HEK293 (cell line): Measurements from ENCODE around the gene SERTAD1.

ENCODE experiments used
- CTCF ChIA-PET: fragments of 350-600 bp; formaldehyde crosslinking; extraction: SDS; loops from one replicate; lab custom pipeline; 2021; ENCODE audit warnings: antibody characterized with exemption; lab: Yijun Ruan, JAX
- POLR2A ChIA-PET: fragments of 300-600 bp; formaldehyde crosslinking; extraction: SDS; loops from one replicate; lab custom pipeline; 2020; ENCODE audit warnings: antibody characterized with exemption, inconsistent platforms; lab: Yijun Ruan, JAX
- H3K27ac ChIP-seq: fragments of 200-500 bp; sonication (Bioruptor generic); 2 replicates; pipeline ENCODE4 v1.5.1; 2014; ENCODE audit warnings: low read depth, low read length, control low read depth, inconsistent platforms; ENCODE audit errors: extremely low read depth
- H3K36me3 ChIP-seq, 2 experiments: fragments of 200-500 bp in 1 of 2; sonication (Bioruptor generic) in 1 of 2; 1 replicate in 1 of 2; 2 replicates in 1 of 2; pipeline ENCODE4 v1.5.1; 2014 to 2017; ENCODE audit warnings: inconsistent platforms in 2 of 2, low read length in 2 of 2; ENCODE audit not compliant: control insufficient read depth in 2 of 2, insufficient read depth in 1 of 2
- H3K4me1 ChIP-seq: fragments of 200-500 bp; sonication (Bioruptor generic); 2 replicates; pipeline ENCODE4 v1.5.1; 2014; ENCODE audit warnings: mild to moderate bottlenecking, low read length, inconsistent platforms; ENCODE audit not compliant: control insufficient read depth, insufficient read depth
- H3K4me3 ChIP-seq: 2 replicates; pipeline ENCODE4 v1.5.1; 2011; ENCODE audit warnings: low read depth, mild to moderate bottlenecking, control low read depth, low read length, moderate library complexity
- H3K9me3 ChIP-seq: fragments of 200-500 bp; sonication (Bioruptor generic); 2 replicates; pipeline ENCODE4 v1.5.1; 2014; ENCODE audit warnings: low read depth, low read length, inconsistent platforms; ENCODE audit not compliant: control insufficient read depth, insufficient read depth
- BCL11A ChIP-seq: fragments of 450-650 bp; formaldehyde crosslinking; IDR thresholded peaks from 2 replicates; pipeline ENCODE4 v1.5.1; 2016; ENCODE audit warnings: low read depth, missing biosample characterization, missing genetic modification characterization
- BCL11B ChIP-seq: fragments of 450-650 bp; formaldehyde crosslinking; IDR thresholded peaks from 2 replicates; pipeline ENCODE4 v1.5.1; 2016; ENCODE audit warnings: low read depth, missing biosample characterization, missing genetic modification characterization
- FEZF1 ChIP-seq: fragments of 450-650 bp; formaldehyde crosslinking; IDR thresholded peaks from 2 replicates; pipeline ENCODE4 v1.5.1; 2016; ENCODE audit warnings: missing biosample characterization, missing genetic modification characterization
- GFI1B ChIP-seq: fragments of 450-650 bp; formaldehyde crosslinking; IDR thresholded peaks from 2 replicates; pipeline ENCODE4 v1.5.1; 2016; ENCODE audit warnings: missing biosample characterization, missing genetic modification characterization
- HOXD13 ChIP-seq: sonication (generic); formaldehyde crosslinking; IDR thresholded peaks from 2 replicates; pipeline ENCODE4 v1.8.0; 2022; ENCODE audit warnings: missing genetic modification reagents, borderline replicate concordance
- RBAK ChIP-seq: fragments of 450-650 bp; formaldehyde crosslinking; IDR thresholded peaks from 2 replicates; pipeline ENCODE4 v1.5.1; 2016; ENCODE audit warnings: missing biosample characterization, missing genetic modification characterization
- REPIN1 ChIP-seq: fragments of 450-650 bp; formaldehyde crosslinking; IDR thresholded peaks from 2 replicates; pipeline ENCODE4 v1.5.1; 2017; ENCODE audit warnings: missing biosample characterization, missing genetic modification characterization, low read depth
- SCRT1 ChIP-seq: fragments of 450-650 bp; formaldehyde crosslinking; IDR thresholded peaks from 2 replicates; pipeline ENCODE4 v1.5.1; 2016; ENCODE audit warnings: missing biosample characterization, missing genetic modification characterization, borderline replicate concordance
- ZBTB21 ChIP-seq: fragments of 450-650 bp; formaldehyde crosslinking; IDR thresholded peaks from 2 replicates; pipeline ENCODE4 v1.5.1; 2017; ENCODE audit warnings: missing biosample characterization, missing genetic modification characterization
- ZFHX2 ChIP-seq: fragments of 450-650 bp; formaldehyde crosslinking; conservative IDR thresholded peaks from 2 replicates; pipeline ENCODE4 v1.5.1; 2016; ENCODE audit warnings: missing biosample characterization, missing genetic modification characterization
- ZFP3 ChIP-seq: fragments of 450-650 bp; formaldehyde crosslinking; IDR thresholded peaks from 2 replicates; pipeline ENCODE4 v1.5.1; 2016; ENCODE audit warnings: low read depth, missing biosample characterization, missing genetic modification characterization
- ZNF10 ChIP-seq: fragments of 450-650 bp; formaldehyde crosslinking; IDR thresholded peaks from 2 replicates; pipeline ENCODE4 v1.5.1; 2017; ENCODE audit warnings: missing biosample characterization, missing genetic modification characterization
- ZNF133 ChIP-seq: fragments of 450-650 bp; formaldehyde crosslinking; IDR thresholded peaks from 2 replicates; pipeline ENCODE4 v1.5.1; 2016; ENCODE audit warnings: missing biosample characterization, missing genetic modification characterization
- ZNF2 ChIP-seq: fragments of 450-650 bp; formaldehyde crosslinking; IDR thresholded peaks from 2 replicates; pipeline ENCODE4 v1.5.1; 2016; ENCODE audit warnings: missing biosample characterization, missing genetic modification characterization
- ZNF202 ChIP-seq: fragments of 450-650 bp; formaldehyde crosslinking; IDR thresholded peaks from 2 replicates; pipeline ENCODE4 v1.5.1; 2016; ENCODE audit warnings: missing biosample characterization, missing genetic modification characterization, borderline replicate concordance
- ZNF248 ChIP-seq: fragments of 450-650 bp; formaldehyde crosslinking; IDR thresholded peaks from 2 replicates; pipeline ENCODE4 v1.5.1; 2017; ENCODE audit warnings: missing biosample characterization, missing genetic modification characterization
- ZNF26 ChIP-seq: fragments of 450-650 bp; formaldehyde crosslinking; IDR thresholded peaks from 2 replicates; pipeline ENCODE4 v1.5.1; 2016; ENCODE audit warnings: missing biosample characterization, missing genetic modification characterization
- ZNF280D ChIP-seq: fragments of 450-650 bp; formaldehyde crosslinking; IDR thresholded peaks from 2 replicates; pipeline ENCODE4 v1.5.1; 2016; ENCODE audit warnings: missing biosample characterization, missing genetic modification characterization
- ZNF521 ChIP-seq: fragments of 450-650 bp; formaldehyde crosslinking; IDR thresholded peaks from 2 replicates; pipeline ENCODE4 v1.5.1; 2017; ENCODE audit warnings: missing biosample characterization, mild to moderate bottlenecking, missing genetic modification characterization
- ZNF544 ChIP-seq: fragments of 450-650 bp; formaldehyde crosslinking; IDR thresholded peaks from 2 replicates; pipeline ENCODE4 v1.5.0; 2017; ENCODE audit warnings: missing biosample characterization, missing genetic modification characterization
- ZNF548 ChIP-seq: fragments of 450-650 bp; formaldehyde crosslinking; IDR thresholded peaks from 2 replicates; pipeline ENCODE4 v1.5.1; 2016; ENCODE audit warnings: missing biosample characterization, missing genetic modification characterization
- ZNF558 ChIP-seq: fragments of 450-650 bp; formaldehyde crosslinking; IDR thresholded peaks from 2 replicates; pipeline ENCODE4 v1.5.1; 2016; ENCODE audit warnings: missing biosample characterization, missing genetic modification characterization
- ZNF560 ChIP-seq: fragments of 450-650 bp; formaldehyde crosslinking; IDR thresholded peaks from 2 replicates; pipeline ENCODE4 v1.5.1; 2017; ENCODE audit warnings: missing biosample characterization, missing genetic modification characterization, borderline replicate concordance
- ZNF580 ChIP-seq: fragments of 450-650 bp; formaldehyde crosslinking; IDR thresholded peaks from 2 replicates; pipeline ENCODE4 v1.5.1; 2016; ENCODE audit warnings: missing biosample characterization, missing genetic modification characterization
- ZNF654 ChIP-seq: fragments of 450-650 bp; formaldehyde crosslinking; IDR thresholded peaks from 2 replicates; pipeline ENCODE4 v1.5.1; 2016; ENCODE audit warnings: low read depth, missing biosample characterization, missing genetic modification characterization
- ZNF768 ChIP-seq: fragments of 450-650 bp; formaldehyde crosslinking; IDR thresholded peaks from 2 replicates; pipeline ENCODE4 v1.5.1; 2018; ENCODE audit warnings: missing biosample characterization, mild to moderate bottlenecking, missing genetic modification characterization
- ZNF785 ChIP-seq: fragments of 450-650 bp; formaldehyde crosslinking; IDR thresholded peaks from 2 replicates; pipeline ENCODE4 v1.5.1; 2016; ENCODE audit warnings: missing biosample characterization, missing genetic modification characterization
- ZNF792 ChIP-seq: fragments of 450-650 bp; formaldehyde crosslinking; IDR thresholded peaks from 2 replicates; pipeline ENCODE4 v1.5.1; 2016; ENCODE audit warnings: missing biosample characterization, missing genetic modification characterization
- ZNF837 ChIP-seq: fragments of 450-650 bp; formaldehyde crosslinking; IDR thresholded peaks from 2 replicates; pipeline ENCODE4 v1.5.1; 2016; ENCODE audit warnings: missing biosample characterization, missing genetic modification characterization
- ZSCAN23 ChIP-seq: fragments of 450-650 bp; formaldehyde crosslinking; IDR thresholded peaks from 2 replicates; pipeline ENCODE4 v1.5.1; 2016; ENCODE audit warnings: missing biosample characterization, missing genetic modification characterization
- ZSCAN30 ChIP-seq: fragments of 450-650 bp; IDR thresholded peaks from 2 replicates; pipeline ENCODE4 v1.5.1; 2018; ENCODE audit warnings: missing biosample characterization, mild to moderate bottlenecking, missing genetic modification characterization, moderate library complexity

The SERTAD1 gene

GRCh38 chr19:40420766-40421765 lies 4.7 kb downstream of the SERTAD1 start (continued):
- TF ChIP-seq ZNF544 (tag by site-specific recombination), result no peak
- peak; percentile 49; the same call in 1 of the 2 replicates for TF ChIP-seq ZSCAN23 (tag by site-specific recombination)
- TF ChIP-seq ZNF837 (tag by site-specific recombination), result no peak
- TF ChIP-seq ZNF654 (tag by site-specific recombination), result peak; percentile 61
- no peak for TF ChIP-seq ZNF521 (tag by site-specific recombination)
- peak; percentile 56; the same call in 1 of the 2 replicates for TF ChIP-seq ZNF10 (tag by site-specific recombination)

- Histone ChIP-seq H3K9me3 (no peaks in the 10 kb centered on the region), H3K27ac (peak overlapping the region; percentile 95), H3K4me3 (no peak overlapping the region), H3K36me3 (peaks cover 13 to 15% of the 10 kb centered on the region in 2 experiments), H3K4me1 (peaks cover 21% of the 10 kb centered on the region)
- ChIA-PET POLR2A (interaction anchor here (0.6 to 9.2 kb wide), 41 partner anchors 8 to 1734 kb away, joined by 3 to 428 read pairs (median 4); partner anchors contain the start of genes AKT2, BLVRB, C19orf47 and DYRK1B), CTCF (interaction anchor here (0.6 to 3.4 kb wide), 49 partner anchors 10 to 1722 kb away, joined by 3 to 40 read pairs (median 5); partner anchors contain the start of genes BLVRB and SERTAD3)
- 0 out of 2 replicates have a peak, but pooled peaks have one; percentile 8 for TF ChIP-seq ZNF768 (tag by site-specific recombination)
- TF ChIP-seq ZFHX2 (tag by site-specific recombination), result no peak
- no peak for TF ChIP-seq ZNF202
- peak; percentile 97 for TF ChIP-seq ZNF280D (tag by site-specific recombination)
- peak; percentile 100 for TF ChIP-seq BCL11B (tag by site-specific recombination)
- TF ChIP-seq ZNF560, result 0 out of 2 replicates have a peak, but pooled peaks have one; percentile 18
- TF ChIP-seq BCL11A (tag by site-specific recombination), result peak; percentile 96; the same call in 1 of the 2 replicates
- TF ChIP-seq HOXD13 (CRISPR knock-in tag), result no peak
- TF ChIP-seq ZNF248 (tag by site-specific recombination), result 0 out of 2 replicates have a peak, but pooled peaks have one; percentile 5
- TF ChIP-seq FEZF1, result no peak
- TF ChIP-seq REPIN1 (tag by site-specific recombination), result peak; percentile 83; the same call in 1 of the 2 replicates
- peak; percentile 77; the same call in 1 of the 2 replicates for TF ChIP-seq ZNF558
- peak; percentile 67; the same call in 1 of the 2 replicates for TF ChIP-seq RBAK (tag by site-specific recombination)
- 0 out of 2 replicates have a peak, but pooled peaks have one; percentile 83 for TF ChIP-seq ZNF785 (tag by site-specific recombination)
- TF ChIP-seq SCRT1, result peak; percentile 65; the same call in 1 of the 2 replicates
- TF ChIP-seq ZBTB21 (tag by site-specific recombination), result peak; percentile 25; the same call in 1 of the 2 replicates
- TF ChIP-seq ZNF548 (tag by site-specific recombination), result 0 out of 2 replicates have a peak, but pooled peaks have one; percentile 53
- no peak for TF ChIP-seq ZNF26 (tag by site-specific recombination)
- TF ChIP-seq GFI1B, result no peak
- peak; percentile 79; the same call in 1 of the 2 replicates for TF ChIP-seq ZNF792 (tag by site-specific recombination)
- TF ChIP-seq ZNF133 (tag by site-specific recombination), result no peak
- no peak for TF ChIP-seq ZNF2 (tag by site-specific recombination)
- TF ChIP-seq ZFP3 (tag by site-specific recombination), result 0 out of 2 replicates have a peak, but pooled peaks have one; percentile 22
- TF ChIP-seq ZSCAN30, result no peak
- peak; percentile 88 for TF ChIP-seq ZNF580 (tag by site-specific recombination)
These were observed 5.4 kb downstream of the SERTAD1 start for GRCh38 chr19:40420451-40420765.
